Immature natural killer cell (primary cell): ENCODE results near the gene IRS1. TPM values are rescaled to one million over a fixed set of nuclear protein-coding genes. Genes with fewer than 3 reads are reported as not detected.

Experiments used
- DNase-seq, 3 donors: peaks; one replicate each; pipeline ENCODE4 v3.0.0; 2022; ENCODE audit warnings: mixed read lengths in 1 of 3
- H3K27ac Mint-ChIP-seq, 6 donors: one replicate each; pipeline ENCODE4 v1.8.0; 2020; ENCODE audit warnings: mixed read lengths in 6 of 6, mild to moderate bottlenecking in 5 of 6, inconsistent platforms in 4 of 6, moderate library complexity in 3 of 6
- H3K27me3 Mint-ChIP-seq, 3 donors: one replicate each; pipeline ENCODE4 v1.8.0; 2020 to 2021; ENCODE audit warnings: low read depth in 3 of 3, mild to moderate bottlenecking in 3 of 3, mixed read lengths in 3 of 3, moderate library complexity in 3 of 3, inconsistent platforms in 1 of 3
- H3K36me3 Mint-ChIP-seq, 3 donors: one replicate each; pipeline ENCODE4 v1.8.0; 2020; ENCODE audit warnings: mixed read lengths in 3 of 3, inconsistent platforms in 2 of 3, mild to moderate bottlenecking in 2 of 3
- H3K4me1 Mint-ChIP-seq, 2 donors: one replicate each; pipeline ENCODE4 v1.8.0; 2020; ENCODE audit warnings: inconsistent platforms in 2 of 2, mild to moderate bottlenecking in 2 of 2, mixed read lengths in 2 of 2, moderate library complexity in 1 of 2
- H3K4me3 Mint-ChIP-seq, 5 donors: one replicate each; pipeline ENCODE4 v1.8.0; 2020; ENCODE audit warnings: mild to moderate bottlenecking in 5 of 5, mixed read lengths in 5 of 5, inconsistent platforms in 3 of 5, moderate library complexity in 3 of 5
- H3K9me3 Mint-ChIP-seq, 6 donors: one replicate each; pipeline ENCODE4 v1.8.0; 2020; ENCODE audit warnings: mild to moderate bottlenecking in 6 of 6, mixed read lengths in 6 of 6, inconsistent platforms in 4 of 6, moderate library complexity in 3 of 6
- polyA plus RNA-seq, 3 donors: library from polyadenylated mRNA; unstranded; fragments of 300-500 nt; fragmentation: Illumina TruSeq; gene quantifications; one replicate each; pipeline ENCODE4 v1.2.3, GENCODE V29; 2021

The IRS1 gene
- polyA plus RNA-seq, 3 donors from 2014 or later = 0.03 TPM; not detected in 2

DNA sequence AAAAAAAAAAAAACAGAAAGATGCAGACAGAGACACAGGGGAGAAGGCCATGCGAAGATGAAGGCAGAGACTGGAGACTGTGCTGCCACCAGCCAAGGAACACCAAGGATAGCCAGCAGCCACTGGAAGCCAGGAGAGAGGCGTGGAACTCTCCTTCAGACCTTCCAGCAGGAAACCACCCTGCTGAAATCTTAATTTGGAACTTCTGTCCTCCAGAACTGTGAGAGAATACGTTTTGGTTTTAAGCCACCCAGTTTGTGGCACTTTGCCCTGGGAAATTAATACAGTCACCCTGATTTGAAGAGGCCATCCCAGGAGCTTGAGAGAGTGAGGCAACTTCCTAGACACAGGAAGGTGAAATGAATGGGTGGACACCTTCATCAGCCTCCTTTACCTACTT, 93.7 kb downstream of the IRS1 start:
- Mint-ChIP-seq H3K9me3 (no peaks in the 10 kb centered on the region), H3K27ac (no peak overlapping the region), H3K27me3 (peaks cover 0 to 9% (median 1%) of the 10 kb centered on the region in 3 donors), H3K4me3 (no peak overlapping the region), H3K4me1 (no peaks in the 10 kb centered on the region), H3K36me3 (no peaks in the 10 kb centered on the region)
- DNase-seq = no peak

DNA sequence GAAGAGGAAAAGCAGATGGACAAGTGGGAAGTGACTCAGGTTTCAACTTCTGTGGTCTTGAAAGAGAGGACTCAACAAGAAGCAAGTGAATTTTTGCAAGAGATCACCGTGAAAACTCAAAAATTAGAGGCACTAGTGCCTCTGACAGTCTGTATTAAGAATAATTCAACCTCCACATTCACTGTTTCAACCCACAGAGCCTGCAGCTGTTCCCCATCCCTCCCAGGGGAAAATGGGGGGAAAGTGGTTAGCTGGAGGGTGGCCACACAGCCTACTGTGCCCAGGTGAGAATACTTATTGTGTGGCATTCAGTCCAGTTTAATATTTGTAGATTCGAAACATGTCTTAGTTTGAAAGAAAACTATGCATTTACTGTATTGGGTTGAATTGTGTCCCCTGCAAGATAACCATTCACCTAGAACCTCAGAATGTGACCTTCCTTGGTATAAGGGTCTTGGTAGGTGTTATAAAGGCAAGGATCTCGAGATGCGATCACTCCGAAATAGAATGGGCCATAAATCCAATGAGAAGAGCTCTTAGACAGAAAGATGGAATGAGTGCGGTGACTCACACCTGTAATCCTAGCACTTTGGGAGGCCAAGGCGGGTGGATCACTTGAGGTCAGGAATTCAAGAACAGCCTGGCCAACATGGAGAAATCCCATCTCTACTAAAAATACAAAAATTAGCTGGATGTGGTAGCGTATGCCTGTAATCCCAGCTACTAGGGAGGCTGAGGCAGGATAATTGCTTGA, 94.3 kb downstream of the IRS1 start:
- Mint-ChIP-seq H3K4me3 (no peak overlapping the region), H3K36me3 (no peaks in the 10 kb centered on the region), H3K4me1 (no peaks in the 10 kb centered on the region), H3K27ac (no peak overlapping the region), H3K27me3 (peaks cover 0 to 10% (median 1%) of the 10 kb centered on the region in 3 donors), H3K9me3 (no peaks in the 10 kb centered on the region)
- no peak for DNase-seq

DNA sequence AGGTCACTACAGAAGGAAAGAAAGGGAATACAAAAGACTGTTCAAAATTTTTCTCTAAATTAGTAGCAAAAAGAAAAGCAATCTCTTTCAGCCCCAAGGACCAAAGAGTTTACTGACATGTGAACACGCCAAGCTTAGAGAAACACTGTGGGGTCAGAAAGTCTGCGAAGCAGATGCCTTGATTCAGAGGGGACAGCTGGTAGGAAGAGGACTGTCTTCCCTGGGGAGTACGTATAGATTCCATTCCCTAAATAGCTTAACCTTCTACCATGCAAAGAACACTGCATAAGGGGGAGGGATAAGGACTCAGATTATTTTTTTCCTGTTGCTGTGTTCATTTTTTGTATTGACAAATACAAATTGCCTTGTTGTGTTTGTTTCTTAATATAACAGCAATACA, 96.1 kb downstream of the IRS1 start:
- Mint-ChIP-seq H3K4me3 (no peak overlapping the region), H3K4me1 (no peaks in the 10 kb centered on the region), H3K36me3 (no peaks in the 10 kb centered on the region), H3K9me3 (peaks cover 0 to 2% (median 0%) of the 10 kb centered on the region in 6 donors), H3K27ac (no peak overlapping the region), H3K27me3 (peaks cover 1 to 14% (median 4%) of the 10 kb centered on the region in 3 donors)
- no peak for DNase-seq

DNA sequence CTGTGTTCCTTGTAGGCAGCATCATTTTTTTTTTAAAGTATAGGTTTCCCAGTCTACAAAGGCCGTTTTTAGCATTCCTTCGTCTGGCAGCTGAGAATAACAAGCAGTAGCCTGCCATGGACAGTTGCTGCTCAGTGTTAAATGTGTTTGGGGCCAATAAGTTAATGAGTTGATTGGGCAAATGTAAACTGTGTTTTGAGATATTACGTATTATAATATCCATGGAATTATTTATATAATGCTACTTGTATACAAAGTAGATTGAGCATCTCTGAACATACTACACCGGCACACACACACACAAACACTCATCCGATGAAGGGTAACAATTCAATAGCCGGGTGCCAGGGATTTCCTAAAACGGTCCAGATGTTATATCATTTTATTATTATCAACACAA, 97.2 kb downstream of the IRS1 start:
- Mint-ChIP-seq H3K4me1 (no peaks in the 10 kb centered on the region), H3K27me3 (peaks cover 1 to 16% (median 4%) of the 10 kb centered on the region in 3 donors), H3K4me3 (no peak overlapping the region), H3K36me3 (no peaks in the 10 kb centered on the region), H3K9me3 (peaks cover 0 to 2% (median 0%) of the 10 kb centered on the region in 6 donors), H3K27ac (no peak overlapping the region)
- no peak for DNase-seq

DNA sequence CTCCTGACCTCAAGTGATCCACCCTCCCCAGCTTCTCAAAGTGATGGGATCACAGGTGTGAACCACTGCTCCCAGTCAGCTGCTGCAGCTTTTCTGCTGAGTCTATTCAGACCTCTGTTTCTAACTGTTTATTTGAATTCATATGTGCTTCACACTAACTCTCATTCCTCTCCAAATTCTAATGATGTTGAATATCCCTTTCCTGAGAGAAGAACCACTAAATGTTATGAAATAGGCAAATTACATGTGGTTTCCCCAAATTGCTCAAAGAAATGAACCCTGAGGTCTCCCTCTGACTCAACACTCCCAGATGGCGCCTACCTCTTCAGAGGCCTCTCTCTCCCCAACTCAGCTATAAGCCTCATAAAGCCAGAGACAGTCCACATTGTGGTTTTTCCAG, 98.6 kb downstream of the IRS1 start:
- H3K4me1 Mint-ChIP-seq = no peaks in the 10 kb centered on the region
- no peak overlapping the region for H3K4me3 Mint-ChIP-seq
- peaks cover 1 to 16% (median 5%) of the 10 kb centered on the region in 3 donors for H3K27me3 Mint-ChIP-seq
- H3K27ac Mint-ChIP-seq = no peak overlapping the region
- H3K9me3 Mint-ChIP-seq = peaks cover 0 to 2% (median 0%) of the 10 kb centered on the region in 6 donors
- no peaks in the 10 kb centered on the region for H3K36me3 Mint-ChIP-seq
- no peak for DNase-seq

DNA sequence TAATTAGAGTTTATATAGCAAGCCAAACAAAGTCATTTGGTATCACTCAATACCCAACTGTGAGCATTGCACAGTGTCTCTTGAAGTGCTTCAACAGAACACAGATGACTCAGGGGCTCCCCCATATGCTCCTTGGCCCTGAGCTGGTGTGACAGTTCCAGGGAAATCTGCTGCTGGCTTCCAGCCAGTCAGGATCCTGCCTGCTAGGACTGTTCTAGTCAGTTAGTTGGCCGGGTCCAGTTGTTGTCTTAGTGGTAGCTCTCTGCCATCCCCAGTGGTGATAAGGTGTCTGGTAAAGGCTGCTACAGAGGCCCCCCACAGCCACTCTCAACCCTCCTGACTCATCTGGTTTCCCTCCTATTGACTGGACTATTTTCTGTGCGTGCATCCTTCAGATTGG, 100.3 kb downstream of the IRS1 start:
- peaks cover 0 to 2% (median 0%) of the 10 kb centered on the region in 6 donors for H3K9me3 Mint-ChIP-seq
- no peak for DNase-seq
- no peak overlapping the region for H3K27ac Mint-ChIP-seq
- no peaks in the 10 kb centered on the region for H3K4me1 Mint-ChIP-seq
- H3K27me3 Mint-ChIP-seq = peaks cover 1 to 15% (median 5%) of the 10 kb centered on the region in 3 donors
- H3K4me3 Mint-ChIP-seq = no peak overlapping the region
- no peaks in the 10 kb centered on the region for H3K36me3 Mint-ChIP-seq

DNA sequence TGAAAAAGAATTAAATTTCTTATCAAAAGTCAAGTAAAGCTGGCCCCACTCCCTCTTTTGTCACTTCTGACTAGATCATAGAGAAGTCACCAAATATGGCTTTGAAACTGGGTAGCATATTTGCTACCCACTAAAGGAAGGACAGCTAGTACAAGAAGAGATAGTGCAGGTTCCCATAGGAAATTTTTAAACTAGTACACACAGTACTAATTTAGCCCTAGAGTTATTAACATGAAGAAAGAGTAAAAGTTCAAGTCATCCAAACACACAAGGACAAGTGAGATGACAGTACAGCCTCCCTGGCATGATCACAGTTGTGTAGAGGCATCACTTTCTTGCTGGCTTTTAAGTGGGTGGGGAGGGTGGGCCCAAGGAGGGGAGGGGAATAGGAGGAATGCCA, 100.9 kb downstream of the IRS1 start:
- Mint-ChIP-seq H3K27me3 (peaks cover 1 to 15% (median 8%) of the 10 kb centered on the region in 3 donors), H3K4me1 (no peaks in the 10 kb centered on the region), H3K27ac (no peak overlapping the region), H3K9me3 (peaks cover 0 to 2% (median 0%) of the 10 kb centered on the region in 6 donors), H3K4me3 (no peak overlapping the region), H3K36me3 (no peaks in the 10 kb centered on the region)
- no peak for DNase-seq

DNA sequence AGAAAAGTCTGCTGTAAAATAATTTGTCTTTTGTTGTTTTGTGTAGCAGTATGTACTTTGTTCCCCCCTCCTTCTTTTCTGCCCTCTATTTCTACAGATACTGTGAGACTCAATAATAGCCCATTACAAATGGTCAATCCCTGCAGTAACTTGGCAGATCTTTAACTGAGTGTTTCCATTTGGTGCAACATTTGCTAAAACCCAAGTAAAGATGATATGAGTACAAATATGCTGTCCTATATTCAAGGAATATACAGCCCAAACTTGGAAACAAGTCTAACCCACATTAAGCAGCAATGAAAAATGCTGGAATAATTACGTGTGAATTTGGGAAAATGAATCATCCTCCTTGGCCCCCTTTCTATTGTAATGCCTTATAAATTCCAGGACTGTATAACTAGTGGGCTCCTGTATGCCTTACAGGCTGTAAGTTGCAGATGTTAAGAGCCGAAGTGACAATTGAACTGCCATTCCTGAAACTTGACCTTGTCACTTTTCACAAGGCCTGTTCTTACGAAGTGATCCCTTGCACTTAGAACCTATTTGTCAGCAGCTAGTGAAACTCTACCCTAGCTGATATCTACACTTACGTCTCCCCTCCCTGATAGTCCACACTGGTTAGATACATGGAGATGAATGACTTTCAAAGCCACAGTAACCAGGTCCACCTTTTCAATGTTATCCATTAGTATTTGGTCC, 104.9 kb downstream of the IRS1 start:
- H3K27ac Mint-ChIP-seq = no peak overlapping the region
- H3K36me3 Mint-ChIP-seq = no peaks in the 10 kb centered on the region
- no peak overlapping the region for H3K4me3 Mint-ChIP-seq
- no peak for DNase-seq
- H3K9me3 Mint-ChIP-seq = peaks cover 0 to 4% (median 0%) of the 10 kb centered on the region in 6 donors
- no peaks in the 10 kb centered on the region for H3K4me1 Mint-ChIP-seq
- H3K27me3 Mint-ChIP-seq = peaks cover 0 to 7% (median 6%) of the 10 kb centered on the region in 3 donors

DNA sequence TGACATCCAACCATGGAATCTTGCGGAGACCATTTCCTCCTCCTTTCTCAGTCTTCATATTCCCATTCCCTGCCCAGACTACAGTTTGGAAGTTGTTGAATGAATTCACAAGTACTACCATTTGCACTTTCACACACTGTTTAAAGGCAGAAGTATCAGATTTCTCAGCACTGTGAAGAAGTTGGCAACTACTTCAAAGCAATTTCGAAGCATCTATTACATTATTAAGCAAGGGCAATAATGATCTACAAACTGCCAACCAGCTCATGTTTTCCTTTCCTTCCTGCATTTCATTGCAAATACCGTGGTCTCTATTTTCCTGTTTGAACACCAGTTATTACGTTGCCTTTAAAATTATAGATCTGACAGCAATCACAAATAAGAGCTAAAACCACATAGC, 105.5 kb downstream of the IRS1 start:
- Mint-ChIP-seq H3K27ac (no peak overlapping the region), H3K4me3 (no peak overlapping the region), H3K27me3 (peaks cover 0 to 5% (median 4%) of the 10 kb centered on the region in 3 donors), H3K36me3 (no peaks in the 10 kb centered on the region), H3K4me1 (no peaks in the 10 kb centered on the region), H3K9me3 (peaks cover 0 to 4% (median 0%) of the 10 kb centered on the region in 6 donors)
- no peak for DNase-seq

DNA sequence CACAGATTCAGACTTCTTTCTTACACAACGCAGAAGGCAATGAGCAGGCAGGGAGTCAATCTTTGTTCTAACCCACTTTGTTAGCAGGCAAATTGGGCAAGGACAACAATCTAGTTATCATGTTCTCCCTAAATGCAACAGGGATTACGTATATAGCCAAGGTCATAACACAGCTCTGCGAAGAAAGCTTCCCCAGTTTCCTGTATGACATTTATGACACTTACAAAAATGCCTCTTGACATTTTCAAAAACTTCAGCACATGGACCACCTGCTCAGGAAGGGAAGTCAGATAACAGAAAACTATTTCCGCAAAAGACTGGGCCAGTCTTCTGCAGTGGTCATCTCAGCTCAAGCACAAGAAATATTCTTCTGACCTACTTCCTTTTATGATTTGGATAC, 106.1 kb downstream of the IRS1 start:
- H3K36me3 Mint-ChIP-seq = no peaks in the 10 kb centered on the region
- peaks cover 0 to 2% (median 0%) of the 10 kb centered on the region in 6 donors for H3K9me3 Mint-ChIP-seq
- no peaks in the 10 kb centered on the region for H3K4me1 Mint-ChIP-seq
- H3K27ac Mint-ChIP-seq = no peak overlapping the region
- H3K4me3 Mint-ChIP-seq = no peak overlapping the region
- peaks cover 0 to 7% (median 5%) of the 10 kb centered on the region in 3 donors for H3K27me3 Mint-ChIP-seq
- DNase-seq = no peak

DNA sequence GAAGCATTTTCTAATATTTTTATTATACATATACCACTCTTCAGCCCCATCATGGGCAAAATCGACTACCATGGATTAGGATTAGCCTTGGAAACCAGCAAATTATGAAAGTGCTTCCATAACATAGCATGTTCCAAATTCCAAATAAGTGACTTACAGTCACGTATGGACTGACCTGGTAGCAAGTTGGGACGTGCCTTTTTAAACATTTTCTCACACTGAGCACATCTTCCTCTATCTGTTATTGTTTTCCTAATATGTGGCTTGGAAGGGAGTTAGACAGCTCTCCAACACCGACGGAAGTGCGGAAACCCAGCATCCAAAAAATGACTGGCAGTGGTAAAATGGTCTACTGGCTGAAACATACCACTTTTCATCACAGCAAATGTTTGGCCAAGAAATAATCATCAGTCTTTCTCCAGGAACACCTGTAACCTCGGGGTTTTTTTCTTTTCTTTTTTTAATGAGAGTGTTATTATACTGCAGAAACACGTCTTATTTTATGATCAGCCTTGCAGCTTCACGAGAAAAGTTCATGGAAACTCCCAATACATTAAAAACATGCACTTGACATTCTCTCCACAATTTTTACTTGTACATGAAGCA, 107.0 kb downstream of the IRS1 start:
- no peaks in the 10 kb centered on the region for H3K4me1 Mint-ChIP-seq

DNA sequence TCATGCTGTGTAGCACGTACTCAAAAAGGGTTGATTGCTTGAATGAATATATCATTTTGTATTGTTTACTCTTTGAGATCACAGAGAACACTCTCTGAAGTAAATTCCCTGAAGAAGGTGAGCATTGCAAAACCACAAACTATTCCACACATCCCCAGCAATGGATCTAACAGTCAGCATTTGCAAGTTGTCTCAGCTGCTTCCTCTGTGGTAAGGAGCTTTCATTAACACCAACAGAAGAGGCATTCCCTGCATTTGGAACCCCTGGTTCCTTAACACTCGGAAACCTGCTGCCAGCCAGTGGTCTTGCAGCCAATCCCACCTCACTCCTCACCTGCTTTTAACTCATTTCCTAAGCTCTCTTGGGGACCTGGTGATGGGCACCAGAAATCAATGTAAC, 108.4 kb downstream of the IRS1 start:
- H3K4me3 Mint-ChIP-seq = no peak overlapping the region
- no peak for DNase-seq
- no peak overlapping the region for H3K27ac Mint-ChIP-seq

More for the DNA sequence above, 107.0 kb downstream of the IRS1 start:
- Mint-ChIP-seq H3K27ac (no peak overlapping the region), H3K27me3 (peaks cover 0 to 7% (median 5%) of the 10 kb centered on the region in 3 donors), H3K4me3 (no peak overlapping the region), H3K9me3 (peaks cover 0 to 2% (median 0%) of the 10 kb centered on the region in 6 donors), H3K36me3 (no peaks in the 10 kb centered on the region)
- DNase-seq = no peak

DNA sequence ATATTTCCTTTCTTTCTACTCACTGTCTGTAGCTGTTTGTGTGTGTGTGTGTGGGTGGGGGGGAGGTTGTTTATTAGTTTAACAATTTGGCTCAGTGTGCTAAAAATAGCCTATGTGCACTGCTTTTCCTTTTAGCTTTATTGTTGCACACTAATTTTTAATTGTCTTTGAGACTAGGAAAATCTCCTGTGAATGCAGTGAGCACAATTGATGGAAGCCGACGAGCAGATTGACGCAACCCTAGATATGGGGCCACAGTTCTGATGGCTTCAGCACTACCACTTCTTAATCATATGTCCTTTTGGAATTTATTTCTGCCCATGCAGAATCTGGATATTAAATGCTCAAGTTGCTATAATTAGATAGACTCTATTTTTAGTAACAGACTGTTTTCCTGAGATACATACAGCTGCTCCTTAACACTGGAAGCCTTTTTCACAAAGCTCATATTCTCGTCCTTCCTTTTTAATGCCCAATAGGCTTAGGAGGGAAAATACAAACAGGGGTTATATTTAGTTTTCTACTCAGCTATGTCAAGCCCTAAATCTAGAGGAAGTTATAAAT, 109.1 kb downstream of the IRS1 start:
- no peaks in the 10 kb centered on the region for H3K36me3 Mint-ChIP-seq
- no peak overlapping the region for H3K4me3 Mint-ChIP-seq
- H3K27ac Mint-ChIP-seq = no peak overlapping the region
- H3K9me3 Mint-ChIP-seq = peaks cover 0 to 2% (median 0%) of the 10 kb centered on the region in 6 donors
- DNase-seq = no peak
- peaks cover 0 to 7% (median 3%) of the 10 kb centered on the region in 3 donors for H3K27me3 Mint-ChIP-seq
- H3K4me1 Mint-ChIP-seq = no peaks in the 10 kb centered on the region

More for the DNA sequence above, 108.4 kb downstream of the IRS1 start:
- Mint-ChIP-seq H3K36me3 (no peaks in the 10 kb centered on the region), H3K9me3 (peaks cover 0 to 2% (median 0%) of the 10 kb centered on the region in 6 donors), H3K27me3 (peaks cover 0 to 7% (median 3%) of the 10 kb centered on the region in 3 donors), H3K4me1 (no peaks in the 10 kb centered on the region)
